Germinal center (tissue), 1 donor: ENCODE data around the gene GRIP1.

Experiments
- DNase-seq: peaks from one replicate; pipeline ENCODE4 v3.0.0; 2012; ENCODE audit warnings: mixed read lengths, low spot score

Gene GRIP1

DNA sequence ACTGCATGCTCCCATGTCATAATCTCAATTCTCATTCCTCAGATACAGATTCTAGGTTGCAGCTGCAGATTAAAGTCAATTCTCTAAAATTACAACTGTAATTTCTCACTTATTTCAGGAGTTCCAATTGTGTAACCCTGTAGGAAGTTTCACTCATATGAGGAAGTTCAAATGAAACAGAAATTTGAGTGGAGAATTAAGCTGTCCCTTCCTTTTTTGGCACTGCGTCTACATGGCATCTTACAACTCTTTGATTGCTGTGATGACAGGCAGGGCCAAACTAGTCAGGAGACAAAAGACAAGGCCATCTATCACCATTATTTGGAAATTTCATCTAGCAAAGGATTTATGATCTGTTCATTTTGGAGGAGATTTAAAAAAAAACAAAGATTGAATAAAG lies 13.3 kb upstream of the GRIP1 start:
- no peak for DNase-seq

DNA sequence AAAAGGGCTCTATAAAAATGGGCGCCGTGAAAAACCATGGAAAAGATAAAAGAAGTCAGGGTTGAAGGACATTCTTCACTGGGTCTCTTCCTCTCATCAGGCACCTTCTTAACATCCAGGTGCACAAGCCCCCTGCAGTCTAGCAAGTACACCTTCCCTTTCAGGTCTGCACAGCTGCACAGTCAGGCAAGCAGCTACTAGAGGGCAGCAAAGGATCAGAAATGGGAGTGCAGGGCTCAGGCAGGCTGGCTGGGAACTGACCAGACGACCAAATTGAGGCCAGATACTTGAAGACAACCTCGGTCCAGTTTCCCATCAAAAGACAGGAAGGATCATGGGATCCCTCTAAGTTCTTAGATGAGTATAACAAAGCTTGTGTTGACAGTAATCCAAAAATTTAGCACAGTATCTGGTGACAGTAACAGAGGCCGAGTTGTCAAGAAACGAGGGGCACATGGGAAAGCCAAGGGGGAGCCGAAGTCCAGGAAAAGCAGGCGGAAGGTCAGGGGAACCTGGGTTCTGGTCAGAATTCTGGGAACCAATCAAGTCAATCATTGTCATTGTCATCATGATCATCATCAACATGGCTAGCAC lies 10.1 kb upstream of the GRIP1 start:
- DNase-seq: peak; percentile 59

DNA sequence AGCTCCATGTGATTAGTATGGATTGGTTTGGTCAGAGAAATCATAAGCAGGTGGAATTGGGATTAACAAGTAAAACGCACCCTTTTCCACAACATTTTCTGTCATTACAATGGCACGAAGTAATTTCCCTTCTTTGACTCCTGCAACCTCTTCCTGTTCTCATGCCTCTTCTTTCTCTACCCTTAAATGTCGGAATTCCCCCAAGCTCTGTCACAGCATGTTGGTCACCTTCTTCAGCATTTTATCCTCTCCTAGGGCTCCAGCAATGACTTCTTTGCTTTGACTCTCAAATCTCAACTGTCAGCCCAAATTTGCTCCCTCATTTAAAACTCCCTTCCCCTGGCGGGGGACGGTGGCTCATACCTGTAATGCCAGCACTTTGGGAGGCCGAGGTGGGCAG lies 5.3 kb upstream of the GRIP1 start:
- no peak for DNase-seq

DNA sequence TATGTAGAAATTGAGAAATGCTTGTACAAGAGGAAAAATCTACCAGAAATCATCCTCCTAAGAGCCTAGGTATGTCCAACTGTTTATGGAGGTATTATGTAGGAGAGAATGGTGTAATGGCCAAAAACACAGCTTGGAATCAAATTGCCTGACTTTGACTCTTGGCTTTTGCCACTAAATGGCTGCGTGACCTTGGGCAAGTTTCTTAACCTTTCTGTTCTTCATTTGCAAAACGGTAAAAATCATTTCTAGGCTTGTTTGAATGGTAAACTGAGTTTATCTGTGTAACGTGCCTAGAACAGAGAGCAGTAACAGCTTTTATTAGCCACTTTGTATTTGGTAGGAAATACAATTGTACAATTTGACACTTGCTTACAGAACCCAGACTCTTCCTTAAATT lies 4.9 kb upstream of the GRIP1 start:
- DNase-seq: no peak

DNA sequence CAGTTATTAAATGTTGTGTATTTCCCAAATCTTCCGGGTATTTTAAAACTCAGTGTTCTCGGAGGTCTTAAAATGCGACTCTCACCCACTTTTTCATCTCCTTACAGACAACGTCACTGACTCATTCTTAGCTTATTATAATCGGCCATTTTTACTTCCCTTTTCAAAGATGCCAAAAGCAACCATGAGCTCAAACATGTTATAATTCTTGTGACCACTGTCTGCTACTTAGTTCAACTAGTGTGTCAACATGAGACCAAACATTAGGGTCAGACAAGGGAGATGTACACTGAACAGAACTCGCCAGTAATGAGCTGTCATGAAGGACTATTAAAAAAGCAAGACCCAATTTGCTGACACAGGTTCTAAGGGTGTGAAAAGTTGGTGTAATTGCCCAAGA lies 4.2 kb upstream of the GRIP1 start:
- no peak for DNase-seq

DNA sequence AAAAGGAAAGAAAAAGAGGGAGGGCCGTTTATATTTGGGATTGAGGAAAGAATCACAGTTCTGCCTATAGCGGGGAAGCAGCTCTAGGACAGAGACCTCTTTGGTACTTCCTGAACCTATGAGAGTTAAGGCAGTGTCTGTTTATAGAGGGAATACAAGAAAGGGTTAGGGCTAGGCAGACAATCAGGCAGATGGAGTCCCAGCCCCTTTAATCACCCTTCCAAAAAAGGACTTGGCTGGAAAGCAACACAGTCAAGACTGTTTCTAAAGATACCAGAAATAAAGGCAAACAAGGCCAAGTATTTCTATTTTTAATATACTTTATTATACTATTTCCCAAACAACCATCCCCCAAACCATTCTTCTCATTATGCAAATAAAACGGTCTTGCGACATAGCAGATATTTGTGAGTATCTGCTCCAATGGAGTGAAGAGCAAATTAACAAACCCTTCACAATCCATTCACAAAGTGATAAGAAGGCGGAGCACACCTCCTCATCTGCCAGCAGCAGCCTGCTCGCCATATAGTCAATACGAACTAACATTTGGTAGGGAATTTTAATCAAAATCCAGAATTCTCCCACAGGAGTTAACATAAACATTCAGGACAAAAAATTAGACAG lies 697 bp upstream of the GRIP1 start:
- DNase-seq: no peak

DNA sequence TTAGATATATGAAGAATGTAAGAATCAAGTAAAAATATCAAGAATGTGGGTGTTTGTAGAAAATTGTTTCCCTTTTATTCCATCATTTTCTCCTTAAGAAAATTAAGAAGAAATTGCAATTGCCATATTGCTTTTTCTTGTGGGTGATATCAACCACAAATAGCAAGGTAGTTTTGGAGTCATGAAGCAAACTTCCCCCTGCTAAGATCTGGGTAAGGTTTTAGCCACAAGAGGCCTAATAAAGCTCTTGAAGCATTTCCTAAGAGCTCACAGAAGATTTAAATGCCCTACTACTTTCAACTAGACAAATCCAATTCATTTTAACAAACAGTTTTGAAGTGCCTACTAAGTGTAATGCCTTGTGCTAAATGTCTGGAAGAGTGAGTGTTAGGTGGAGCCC lies 2.6 kb downstream of the GRIP1 start:
- DNase-seq: no peak

DNA sequence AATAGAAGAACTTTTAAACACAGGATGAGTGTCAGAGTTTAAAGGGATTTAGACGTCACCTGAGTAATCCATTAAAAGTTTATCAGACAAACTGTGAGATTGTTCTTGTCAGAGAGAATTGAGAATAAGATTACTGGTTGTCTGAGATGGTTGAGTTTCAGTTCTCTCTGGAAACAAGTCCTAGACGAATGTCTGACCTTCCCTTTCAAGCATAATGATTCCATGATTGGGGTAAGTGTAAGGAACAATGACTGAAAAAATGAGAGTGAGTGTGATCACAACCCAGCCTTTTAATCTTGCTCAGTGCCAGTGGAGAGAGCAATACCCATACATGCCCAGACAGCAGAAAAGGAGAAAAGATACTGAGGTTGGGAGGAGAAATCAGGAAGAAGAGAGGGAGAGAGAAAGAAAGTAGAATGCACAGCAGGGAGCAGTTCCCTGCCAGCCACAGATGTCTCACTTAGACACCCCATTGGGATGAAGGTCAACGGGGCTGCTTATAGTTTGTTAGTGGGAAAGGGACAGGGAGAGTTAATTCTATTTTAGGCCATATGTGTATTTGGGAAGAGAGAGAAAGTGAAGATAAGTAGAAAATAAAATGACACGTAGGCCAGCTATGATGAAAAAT lies 4.3 kb downstream of the GRIP1 start:
- DNase-seq: no peak

DNA sequence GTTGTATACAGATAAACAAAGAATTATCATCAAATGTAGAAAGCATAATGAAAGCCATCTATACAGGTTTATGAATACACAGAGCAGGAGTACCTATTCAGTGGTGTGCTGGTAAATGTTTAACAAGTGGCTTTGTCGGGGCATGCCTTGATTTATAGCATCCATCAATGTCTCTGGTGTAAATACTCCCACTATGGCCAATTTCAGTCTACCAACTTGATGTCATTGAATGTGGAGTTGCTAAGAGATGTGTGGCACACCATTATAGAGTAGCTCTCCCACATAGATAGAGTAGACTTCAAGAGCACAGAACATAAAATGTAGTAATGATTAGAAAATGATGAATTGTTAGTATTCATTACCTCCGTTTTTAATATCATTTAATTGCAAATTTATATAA lies 9.3 kb downstream of the GRIP1 start:
- DNase-seq: no peak

DNA sequence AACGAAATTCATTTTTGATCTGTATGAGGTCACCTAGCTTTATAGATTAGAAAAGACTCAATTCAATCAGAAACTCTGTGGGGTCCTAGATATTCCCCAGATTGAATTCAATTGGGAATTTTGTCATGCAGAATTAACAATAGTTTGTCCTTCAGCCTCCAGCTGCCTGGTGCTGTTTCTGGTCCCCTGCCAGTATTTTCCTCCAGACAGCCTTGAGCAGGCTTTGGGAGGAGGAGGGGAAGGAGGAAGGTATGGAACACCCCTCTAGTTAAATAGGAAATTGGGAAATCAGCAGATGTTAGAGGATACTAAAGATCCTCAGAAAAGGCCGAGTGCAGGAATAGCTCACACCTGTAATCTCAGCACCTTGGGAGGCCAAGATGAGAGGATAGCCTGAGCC lies 10.6 kb downstream of the GRIP1 start:
- DNase-seq: no peak

DNA sequence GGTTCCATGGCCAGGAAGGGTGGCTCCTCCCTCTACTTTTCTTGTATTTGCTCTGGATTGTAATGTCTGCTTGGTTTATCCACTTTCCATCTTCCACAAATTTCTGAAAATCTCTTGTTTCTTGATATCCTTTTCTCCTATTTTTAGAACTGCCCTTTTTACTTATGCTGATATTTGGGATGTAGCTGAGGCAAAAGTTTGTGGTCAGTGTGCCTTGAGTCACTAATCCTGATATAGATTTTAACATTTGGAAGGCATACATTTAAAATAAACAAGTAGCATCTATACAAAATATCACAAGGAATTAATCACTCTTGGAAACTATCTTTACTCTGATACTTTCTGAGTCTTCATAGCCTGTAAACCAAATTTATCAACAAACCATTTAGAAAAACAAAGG lies 11.0 kb downstream of the GRIP1 start:
- DNase-seq: no peak

DNA sequence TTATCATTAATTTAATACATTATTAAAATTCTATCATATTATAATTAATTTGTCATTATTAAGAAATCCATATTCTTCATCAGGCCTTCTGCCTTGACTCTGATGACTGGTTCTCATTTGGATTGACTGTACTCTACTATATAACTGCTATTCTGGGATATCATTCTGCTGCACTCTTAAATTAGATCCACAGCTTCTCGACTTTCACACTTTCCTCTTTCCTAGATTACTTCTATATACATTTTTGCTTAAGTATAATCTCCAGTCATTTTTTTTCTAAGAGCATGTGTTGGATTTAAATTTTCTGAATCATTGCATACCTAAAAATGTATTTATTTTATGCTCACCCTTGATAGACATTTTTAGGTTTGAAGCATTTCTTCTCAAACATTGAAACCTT lies 12.4 kb downstream of the GRIP1 start:
- no peak for DNase-seq

DNA sequence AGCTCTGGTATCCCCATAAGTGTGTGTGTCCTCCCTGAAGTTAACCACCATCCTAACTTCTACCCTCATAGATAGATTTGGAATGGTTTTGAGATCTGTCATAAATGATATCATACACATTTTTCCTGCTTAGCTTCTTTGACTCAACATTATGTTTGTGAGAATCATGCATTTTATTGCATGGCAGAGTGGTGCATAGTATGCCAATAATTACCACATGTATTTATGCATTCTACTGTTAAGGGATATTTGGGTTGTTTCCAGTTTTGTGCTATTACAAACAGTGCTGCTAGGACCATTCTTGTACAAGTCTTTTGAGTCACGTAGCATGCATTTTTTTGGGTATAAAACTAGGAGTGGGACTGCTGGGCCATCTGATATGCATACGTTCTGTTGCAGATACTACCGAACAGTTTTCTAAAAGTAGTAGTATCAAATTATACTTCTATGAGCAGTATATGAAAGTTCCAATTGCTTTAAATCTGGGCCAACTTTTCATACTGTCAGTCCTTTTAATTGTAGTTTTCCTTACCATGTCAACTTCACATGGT lies 13.4 kb downstream of the GRIP1 start:
- no peak for DNase-seq

DNA sequence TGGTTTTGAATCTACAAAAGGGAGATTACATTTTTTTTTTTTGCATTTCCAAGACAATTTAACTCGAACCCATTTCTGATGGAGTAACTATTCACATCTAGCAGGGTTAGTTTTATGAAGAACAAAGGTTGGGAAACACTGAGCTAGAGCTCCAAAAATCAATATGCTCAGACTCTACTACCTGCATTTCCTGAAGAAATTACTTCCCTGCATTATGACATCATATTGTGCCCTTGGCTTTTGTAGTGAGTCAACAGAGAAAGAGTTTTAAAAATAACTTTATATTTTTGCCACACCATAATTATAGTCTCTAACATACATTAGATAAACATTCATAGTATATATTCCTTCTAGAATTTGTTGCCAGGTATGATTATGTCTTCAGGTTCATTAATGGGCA lies 14.8 kb downstream of the GRIP1 start:
- no peak for DNase-seq

DNA sequence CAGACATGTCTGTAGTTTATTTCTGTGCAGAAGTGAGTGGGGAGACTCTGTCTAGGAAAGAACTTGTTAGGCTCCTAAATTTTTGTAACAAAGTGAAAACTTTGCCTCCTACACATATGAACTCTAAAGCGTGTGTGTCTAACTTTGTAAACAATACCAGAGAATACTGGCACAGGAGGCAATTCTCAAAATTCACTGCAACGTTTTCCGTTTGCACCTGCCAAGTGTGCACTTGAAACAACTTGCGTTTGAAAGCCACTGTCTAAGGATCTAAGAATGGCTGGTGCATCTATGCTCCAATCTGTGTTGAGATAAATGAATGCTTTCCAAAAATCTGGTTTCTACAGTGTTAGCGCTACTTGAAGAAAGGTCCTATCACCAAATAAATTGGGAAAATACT lies 15.3 kb downstream of the GRIP1 start:
- DNase-seq: no peak

DNA sequence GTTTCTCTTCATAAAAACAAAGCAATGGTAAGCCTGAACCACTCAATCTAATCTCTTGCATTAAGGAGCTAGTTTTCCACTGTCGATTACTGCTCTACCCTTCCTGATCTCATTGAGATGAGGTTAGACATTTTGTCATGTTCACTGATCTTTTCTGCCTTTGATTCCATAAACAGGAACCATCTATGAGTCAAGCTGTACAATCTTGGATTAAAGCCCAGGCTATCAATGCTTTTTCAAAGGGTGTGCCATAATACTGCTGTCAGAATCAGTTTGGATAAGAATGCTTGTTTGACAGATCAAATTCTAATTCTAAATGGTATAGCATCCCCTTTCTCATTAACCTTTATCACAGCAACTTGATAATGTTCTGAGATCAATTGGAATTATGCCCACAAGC lies 16.1 kb downstream of the GRIP1 start:
- DNase-seq: no peak

DNA sequence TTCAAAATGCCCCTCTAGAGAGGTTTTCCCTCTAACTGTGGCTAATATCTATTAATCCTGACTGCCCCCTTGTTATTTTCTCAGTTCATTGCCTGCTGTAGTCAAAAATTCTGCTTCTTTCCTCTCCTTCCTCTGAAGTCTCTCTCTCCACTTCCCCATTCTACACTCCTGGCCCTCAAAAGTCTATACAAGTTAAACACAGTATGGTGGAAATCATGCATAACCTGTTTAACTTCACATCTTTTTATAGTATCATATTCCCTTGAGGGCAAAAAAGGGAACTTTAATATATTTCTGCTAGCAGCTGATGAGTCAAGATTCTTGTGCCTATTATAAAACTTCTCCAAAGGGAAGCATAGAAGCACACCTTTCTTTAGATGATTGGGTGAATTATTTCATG lies 16.7 kb downstream of the GRIP1 start:
- DNase-seq: peak; percentile 57

DNA sequence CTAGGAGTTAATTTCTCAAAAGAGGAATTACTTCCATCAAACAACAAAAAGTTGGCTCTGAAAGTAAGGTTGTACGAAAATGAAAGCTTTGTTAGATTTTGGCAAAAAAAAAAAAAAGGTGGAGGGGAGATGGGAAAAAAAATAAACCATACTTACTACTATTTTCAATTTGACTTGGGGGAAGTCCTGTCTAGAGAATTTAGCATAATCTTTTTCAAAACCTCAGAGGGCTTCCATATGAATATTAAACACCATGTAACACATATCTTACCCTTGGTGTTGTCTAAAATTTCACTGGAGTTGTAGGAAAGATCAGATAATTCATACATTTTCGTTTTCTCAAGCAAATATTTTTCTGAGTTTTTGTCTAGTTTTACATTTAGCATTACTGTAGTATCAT lies 17.5 kb downstream of the GRIP1 start:
- DNase-seq: no peak

DNA sequence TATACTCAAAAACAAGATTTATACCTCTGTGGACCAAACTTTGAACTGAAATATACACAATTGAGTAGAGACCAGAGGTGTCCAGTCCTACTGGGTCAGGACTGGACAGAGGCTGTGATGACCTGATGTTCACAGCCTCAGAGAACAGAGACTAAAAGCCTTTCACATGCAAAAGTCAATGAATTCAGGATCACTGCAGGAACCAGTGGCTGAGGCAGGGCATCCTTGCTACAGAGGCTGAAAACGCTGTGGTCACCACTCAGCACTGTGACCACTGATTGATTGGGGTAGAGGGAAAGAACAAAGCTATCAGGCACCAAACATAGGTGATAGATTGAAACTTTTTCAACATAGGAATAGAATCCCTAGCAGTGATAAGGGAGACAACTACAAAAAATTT lies 25.1 kb downstream of the GRIP1 start:
- DNase-seq: no peak

DNA sequence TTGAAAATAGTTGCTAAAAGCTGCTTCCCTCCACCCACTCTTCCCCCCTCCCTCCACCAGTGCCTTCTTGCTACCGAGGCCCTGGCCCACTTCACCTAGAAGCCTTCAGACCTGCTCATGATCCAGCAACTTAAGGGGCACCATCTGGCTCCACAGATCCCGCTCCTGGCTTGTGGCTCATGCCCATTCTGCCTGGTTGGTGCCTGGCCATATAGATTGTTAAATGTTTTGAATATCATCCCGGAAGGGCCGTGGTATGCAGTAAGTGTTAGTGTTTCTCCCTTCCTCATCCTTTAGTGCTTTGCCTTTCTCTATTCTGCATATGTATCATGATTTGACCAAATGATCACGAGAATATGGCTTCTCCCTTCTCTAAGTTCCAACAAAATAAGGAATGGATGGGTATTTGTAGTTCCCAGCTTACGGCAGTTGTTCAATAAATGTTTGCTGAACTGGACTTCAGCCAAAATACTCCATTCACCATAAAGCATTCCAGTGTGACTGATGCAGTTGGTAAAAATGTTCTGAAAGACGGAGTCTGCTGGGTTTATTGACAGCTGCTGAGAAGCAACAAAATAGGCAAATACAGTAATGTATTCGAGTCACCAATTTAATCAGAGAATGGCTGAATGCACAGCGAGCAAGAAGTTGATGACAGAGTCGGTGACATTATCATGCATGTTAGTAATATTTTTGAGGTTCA lies 30.7 kb downstream of the GRIP1 start:
- DNase-seq: no peak

DNA sequence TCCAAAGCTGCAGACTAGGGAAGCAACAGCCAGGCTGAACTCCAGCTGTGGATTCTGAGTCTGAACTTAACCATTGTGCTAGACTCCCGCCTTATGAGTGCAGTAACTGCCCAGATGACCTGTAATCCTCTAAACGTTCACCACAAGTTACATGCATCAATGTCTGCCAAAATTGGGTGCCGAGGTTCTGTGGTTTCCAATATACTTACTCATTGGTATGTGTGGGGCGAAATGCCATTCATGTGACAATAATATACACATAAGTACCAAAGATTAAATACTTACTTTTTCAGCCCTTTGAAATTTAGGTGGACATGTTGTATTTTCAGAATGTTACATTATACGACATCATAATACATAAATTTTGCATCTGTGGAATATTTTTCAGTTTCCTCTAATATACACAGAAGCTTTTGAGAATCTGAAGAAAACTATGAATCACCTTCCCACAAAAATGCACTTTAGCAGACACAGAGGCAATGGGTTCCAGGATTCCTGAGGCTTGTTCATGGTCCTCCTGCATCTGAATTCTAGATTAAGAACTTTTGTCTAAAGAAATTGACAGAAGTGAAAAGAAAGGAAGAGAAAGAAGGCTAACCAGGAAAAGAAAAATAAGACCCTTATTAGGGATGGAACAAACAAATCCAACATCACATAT lies 31.7 kb downstream of the GRIP1 start:
- no peak for DNase-seq

DNA sequence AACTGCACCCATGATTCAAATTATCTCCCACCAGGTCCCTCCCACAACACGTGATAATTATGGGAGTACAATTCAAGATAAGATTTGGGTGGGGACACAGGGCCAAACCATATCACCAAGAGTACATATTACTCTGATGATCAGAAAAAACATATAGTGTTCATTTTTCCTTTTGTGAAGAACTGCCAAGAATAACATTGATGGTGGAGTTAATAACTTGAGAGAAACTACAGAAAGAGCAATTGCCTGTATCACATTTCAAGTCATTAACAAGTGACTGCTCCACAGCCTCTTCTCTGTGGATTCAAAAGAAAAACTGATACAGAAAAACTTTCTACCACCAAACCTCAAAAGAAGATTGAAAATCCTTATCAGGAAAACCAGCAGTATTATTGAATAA lies 34.7 kb downstream of the GRIP1 start:
- no peak for DNase-seq
